ENCODE data around the gene SYNDIG1. TPM values are rescaled to one million over a fixed set of nuclear protein-coding genes. Genes with fewer than 3 reads are reported as not detected.

Gene SYNDIG1
- total RNA-seq, 1 experiment from 2014 or later = 5.4 TPM

DNA sequence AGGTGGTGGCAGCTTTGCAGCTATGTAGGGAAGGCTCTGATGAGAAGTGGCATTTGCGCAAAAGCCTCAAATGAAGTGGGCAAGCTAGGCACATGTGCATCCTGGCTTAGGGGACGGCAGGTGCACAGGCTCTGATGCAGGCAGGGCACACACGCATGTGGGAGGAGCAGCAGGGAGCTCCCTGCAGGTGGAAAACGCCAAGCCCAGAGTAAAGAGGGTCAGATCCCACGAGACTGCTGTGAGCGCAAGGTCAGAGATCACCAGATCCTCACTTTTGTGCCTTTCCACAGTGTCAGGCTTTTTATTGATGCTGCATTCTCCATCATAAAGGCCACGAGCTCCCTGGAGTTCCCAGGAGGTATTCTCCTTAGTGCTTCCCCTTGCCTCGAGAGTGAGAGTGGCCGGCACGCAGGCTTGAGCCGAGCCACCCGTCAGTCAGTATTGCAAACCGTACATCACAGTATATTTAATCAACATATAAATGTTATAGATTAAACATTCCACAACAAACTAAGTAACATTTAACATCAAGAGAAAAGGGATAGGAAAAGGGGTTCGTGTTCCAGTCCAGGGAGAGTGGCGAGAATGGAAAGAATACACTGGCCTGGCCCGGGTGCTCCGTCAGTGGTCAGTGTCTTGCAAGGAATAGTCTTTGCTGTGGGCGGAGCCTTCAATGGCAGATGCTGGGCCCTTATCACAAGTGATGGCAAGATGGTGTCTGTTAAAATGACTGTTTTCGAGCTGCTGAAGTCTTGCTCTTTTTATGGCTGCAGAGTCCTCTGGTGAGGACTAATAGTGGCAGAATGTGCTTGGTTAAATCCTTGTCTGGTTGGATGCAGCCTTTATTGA is 109.4 kb downstream of the SYNDIG1 start:
- Histone ChIP-seq H3K27me3 (ENCODE audit: insufficient read depth, low read length) (no peaks in the 10 kb centered on the region), H2BK20ac (ENCODE audit: low read depth, low read length, poor library complexity, severe bottlenecking) (no peak overlapping the region), H3K4me1 (ENCODE audit: insufficient read depth, low read length) (no peaks in the 10 kb centered on the region), H3K56ac (ENCODE audit: insufficient read length, low read depth, low read length) (no peak overlapping the region), H3K27ac (ENCODE audit: insufficient read length, low read depth, low read length) (no peak overlapping the region), H4K5ac (ENCODE audit: insufficient read length, low read depth, low read length) (no peak overlapping the region), H2BK15ac (ENCODE audit: low read depth, low read length) (no peak overlapping the region), H3K4me2 (ENCODE audit: insufficient read depth, insufficient read length, low read length) (no peak overlapping the region), H2AFZ (ENCODE audit: low read length) (no peak overlapping the region), H3K9me3 (ENCODE audit: control insufficient read depth, low read depth, low read length) (no peaks in the 10 kb centered on the region), H2BK120ac (ENCODE audit: low read depth, low read length, poor library complexity, severe bottlenecking) (no peak overlapping the region), H3K79me2 (ENCODE audit: insufficient read depth, low read length) (no peaks in the 10 kb centered on the region), H3K79me1 (ENCODE audit: insufficient read depth, low read depth, low read length, poor library complexity, severe bottlenecking) (no peaks in the 10 kb centered on the region), H2BK5ac (ENCODE audit: insufficient read length, low read length) (no peak overlapping the region), H3K23me2 (ENCODE audit: insufficient read length, low read depth, low read length, poor library complexity, severe bottlenecking) (no peaks in the 10 kb centered on the region), H3K4ac (ENCODE audit: low read depth, low read length) (no peak overlapping the region), H3K23ac (ENCODE audit: insufficient read length, low read depth, low read length) (no peak overlapping the region), H3K14ac (ENCODE audit: insufficient read depth, low read length) (no peak overlapping the region), H4K8ac (replicated peaks; ENCODE audit: insufficient read length, low read depth, low read length) (no peak overlapping the region), H3K18ac (ENCODE audit: insufficient read length, low read depth, low read length) (no peak overlapping the region), H2BK12ac (ENCODE audit: insufficient read length, low read depth, low read length) (no peak overlapping the region), H3T11ph (ENCODE audit: low read length) (no peak overlapping the region), H4K91ac (ENCODE audit: insufficient read length, low read depth, low read length) (no peak overlapping the region), H2AK5ac (ENCODE audit: insufficient read length, low read length) (no peak overlapping the region), H3K9ac (ENCODE audit: extremely low read depth, insufficient read length, low read length) (no peak overlapping the region), H4K20me1 (ENCODE audit: control insufficient read depth, insufficient read depth, insufficient read length) (peaks cover 4% of the 10 kb centered on the region)
- WGBS (ENCODE audit: extremely low coverage, insufficient read length, low lambda C conversion rate) = no CpG with 5 or more reads among the region's 19 CpGs
- Mint-ChIP-seq H3K4me1 (peaks cover 7% of the 10 kb centered on the region in 2 experiments), H3K36me3 (ENCODE audit: insufficient read depth in 1 of 3, low read depth in 3 of 3) (peaks cover 0 to 2% (median 0%) of the 10 kb centered on the region in 3 experiments; a peak in 1 of 7 replicates), H3K27me3 (ENCODE audit: low read depth) (no peaks in the 10 kb centered on the region), H3K9me3 (no peaks in the 10 kb centered on the region), H3K4me3 (no peak overlapping the region), H3K27ac (0 out of 7 replicates have a peak overlapping the region, but pooled peaks of 1 of the 3 experiments have one; percentile 56)
- no peak for TF ChIP-seq CTCF (conservative IDR thresholded peaks at IDR 0.05)
- DNase-seq = no peak
